PC-9 (cell line): ENCODE results near the gene PSMD3. TPM values are rescaled to one million over a fixed set of nuclear protein-coding genes. Genes with fewer than 3 reads are reported as not detected.

ENCODE experiments used
- BruUV-seq: library from RNA; stranded (reverse); fragments of 400-500 nt; replicated peaks from 2 replicates; lab custom pipeline; 2021; lab: Mats Ljungman, UMichigan
- CTCF ChIA-PET: fragments of 300-600 bp; sonication (Branson Sonifier 250); formaldehyde crosslinking; loops from one replicate; lab custom pipeline; 2022; ENCODE audit warnings: antibody characterized with exemption; lab: Charles Lee
- POLR2A ChIA-PET: fragments of 300-600 bp; sonication (Branson Sonifier 250); formaldehyde crosslinking; loops from one replicate; lab custom pipeline; 2022; ENCODE audit warnings: antibody characterized with exemption; ENCODE audit not compliant: unreplicated experiment; lab: Charles Lee
- DNase-seq, 2 experiments: peaks; one replicate each; pipeline versions ENCODE4 v3.0.0 to v3.0.0-alpha.2; 2015 to 2022; ENCODE audit warnings: mixed read lengths in 1 of 2
- H2AFZ ChIP-seq: fragments of 200-600 bp; sonication (generic); 2 replicates; pipeline ENCODE4 v1.8.1; 2017; ENCODE audit warnings: antibody characterized with exemption
- H3F3A ChIP-seq: fragments of 200-600 bp; sonication (generic); 2 replicates; pipeline ENCODE4 v1.8.1; 2017; ENCODE audit warnings: antibody characterized with exemption, mild to moderate bottlenecking, low read depth; ENCODE audit not compliant: insufficient read depth
- H3K27ac ChIP-seq: fragments of 200-600 bp; sonication (generic); 2 replicates; pipeline ENCODE4 v1.6.1; 2016; ENCODE audit warnings: mixed run types
- H3K27me3 ChIP-seq: fragments of 200-600 bp; sonication (generic); 2 replicates; pipeline ENCODE4 v1.6.1; 2016; ENCODE audit warnings: low read depth, mixed run types; ENCODE audit not compliant: insufficient read depth
- H3K36me3 ChIP-seq: fragments of 200-600 bp; sonication (generic); 2 replicates; pipeline ENCODE4 v1.6.1; 2016; ENCODE audit warnings: low read depth, mixed run types
- H3K4me1 ChIP-seq: fragments of 200-600 bp; sonication (generic); replicated peaks from 2 replicates; pipeline ENCODE4 v1.6.1; 2016; ENCODE audit warnings: mixed run types; ENCODE audit not compliant: insufficient read depth
- H3K4me2 ChIP-seq: fragments of 200-600 bp; sonication (generic); 2 replicates; pipeline ENCODE4 v1.6.1; 2017; ENCODE audit warnings: mixed run types
- H3K4me3 ChIP-seq: fragments of 200-600 bp; sonication (generic); 2 replicates; pipeline ENCODE4 v1.6.1; 2016; ENCODE audit warnings: mixed run types
- H3K79me2 ChIP-seq: fragments of 200-600 bp; sonication (generic); 2 replicates; pipeline ENCODE4 v1.6.1; 2017; ENCODE audit warnings: low read depth, mixed run types
- H3K9me2 ChIP-seq: fragments of 200-600 bp; sonication (generic); 2 replicates; pipeline ENCODE4 v1.8.1; 2017; ENCODE audit warnings: mild to moderate bottlenecking; ENCODE audit not compliant: insufficient read depth
- H3K9me3 ChIP-seq: fragments of 200-600 bp; sonication (generic); 2 replicates; pipeline ENCODE4 v1.8.1; 2016; ENCODE audit warnings: low read depth; ENCODE audit not compliant: insufficient read depth
- H4K20me1 ChIP-seq: fragments of 200-600 bp; sonication (generic); 2 replicates; pipeline ENCODE4 v1.8.1; 2017; ENCODE audit not compliant: insufficient read depth
- CTCF ChIP-seq: fragments of 200-600 bp; sonication (generic); conservative IDR thresholded peaks from 2 replicates; pipeline ENCODE4 v1.6.1; 2017; ENCODE audit warnings: mixed run types, antibody characterized with exemption, mild to moderate bottlenecking, moderate library complexity
- EZH2 ChIP-seq: fragments of 200-600 bp; sonication (generic); IDR thresholded peaks from 2 replicates; pipeline ENCODE4 v1.8.0; 2017; ENCODE audit warnings: antibody characterized with exemption, low read depth
- intact Hi-C: fragments of 100-400 bp; cut with micrococcal nuclease; formaldehyde crosslinking; loops from one replicate; pipeline ENCODE4 v1.10.0; 2022; ENCODE audit not compliant: unreplicated experiment
- total RNA-seq: library from RNA; stranded (reverse); gene quantifications from 2 replicates; pipeline ENCODE4 v1.2.3, GENCODE V29; 2021

PSMD3 gene
- total RNA-seq, 1 experiment from 2014 or later, result 130 TPM

- Histone ChIP-seq H3F3A (no peaks in the 10 kb centered on the region), H3K4me2 (peak overlapping the region; percentile 94), H3K27me3 (no peaks in the 10 kb centered on the region), H3K4me3 (peak overlapping the region; percentile 100), H3K9me3 (no peaks in the 10 kb centered on the region), H3K79me2 (peaks cover 31% of the 10 kb centered on the region), H4K20me1 (peaks cover 28% of the 10 kb centered on the region), H3K27ac (no peak overlapping the region), H3K9me2 (no peaks in the 10 kb centered on the region), H3K4me1 (peaks cover 15% of the 10 kb centered on the region), H2AFZ (no peak overlapping the region; the same call in 1 of the 2 replicates), H3K36me3 (peaks cover 17% of the 10 kb centered on the region)
- no TSS peak for BruUV-seq
- POLR2A ChIA-PET, result no interaction called here
- no peak for DNase-seq
- CTCF ChIA-PET, result interaction anchor here (0.6 kb wide), 1 partner anchor 208 kb away, joined by 3 read pairs; no protein-coding TSS in a partner anchor
- intact Hi-C loops, result loop anchor here (2.0 to 10.0 kb wide), 2 partner anchors 45 to 437 kb away; no protein-coding TSS in a partner anchor
- TF ChIP-seq CTCF, result no peak
- no peak for TF ChIP-seq EZH2
Measured at GRCh38 chr17:39981766-39982375, 1.3 kb downstream of the PSMD3 start.

GRCh38 chr17:39988206-39988810 is 7.7 kb downstream of the PSMD3 start:
- H3K9me2 ChIP-seq, result no peaks in the 10 kb centered on the region
- no peaks in the 10 kb centered on the region for H3K27me3 ChIP-seq
- ChIA-PET CTCF (no interaction called here), POLR2A (no interaction called here)
- peaks cover 57% of the 10 kb centered on the region for H3K36me3 ChIP-seq
- H3K4me2 ChIP-seq, result no peak overlapping the region
- H3K4me3 ChIP-seq, result no peak overlapping the region
- peaks cover 16% of the 10 kb centered on the region for H4K20me1 ChIP-seq
- no peaks in the 10 kb centered on the region; the same call in 1 of the 2 replicates for H3F3A ChIP-seq
- H3K4me1 ChIP-seq, result no peaks in the 10 kb centered on the region
- H3K79me2 ChIP-seq, result peaks cover 5% of the 10 kb centered on the region
- no peak for DNase-seq
- TF ChIP-seq EZH2 (no peak), CTCF (no peak)
- no peak overlapping the region for H2AFZ ChIP-seq
- no peaks in the 10 kb centered on the region for H3K9me3 ChIP-seq
- H3K27ac ChIP-seq, result no peak overlapping the region
- no TSS peak for BruUV-seq
- intact Hi-C loops, result loop anchor here (10.0 kb wide), 1 partner anchor 444 kb away; no protein-coding TSS in a partner anchor

- H3K36me3 ChIP-seq, result peaks cover 23% of the 10 kb centered on the region
- H3K4me2 ChIP-seq, result no peak overlapping the region
- no peaks in the 10 kb centered on the region for H3K79me2 ChIP-seq
- ChIA-PET POLR2A (no interaction called here), CTCF (no interaction called here)
- H3F3A ChIP-seq, result no peaks in the 10 kb centered on the region; the same call in none of the 2 replicates
- no peak for TF ChIP-seq CTCF
- TF ChIP-seq EZH2, result no peak
- no peaks in the 10 kb centered on the region for H3K4me1 ChIP-seq
- H4K20me1 ChIP-seq, result peaks cover 7% of the 10 kb centered on the region
- DNase-seq, result no peak
- BruUV-seq, result no TSS peak
- intact Hi-C loops, result no loop called here
- H3K27me3 ChIP-seq, result no peaks in the 10 kb centered on the region
- H3K4me3 ChIP-seq, result no peak overlapping the region
- H3K9me2 ChIP-seq, result no peaks in the 10 kb centered on the region
- no peak overlapping the region for H3K27ac ChIP-seq
- no peaks in the 10 kb centered on the region for H3K9me3 ChIP-seq
- no peak overlapping the region for H2AFZ ChIP-seq
Measured at GRCh38 chr17:39994448-39994847, 13.8 kb downstream of the PSMD3 start.
